HG03521 (cell line): ENCODE measurements around the gene OBSCN.

ENCODE experiments used
- ATAC-seq: cut with Tn5 transposase; IDR thresholded peaks from one replicate; pipeline ENCODE4 v1.9.1; 2021; ENCODE audit warnings: mild to moderate bottlenecking, moderate library complexity; ENCODE audit not compliant: unreplicated experiment

OBSCN gene

DNA sequence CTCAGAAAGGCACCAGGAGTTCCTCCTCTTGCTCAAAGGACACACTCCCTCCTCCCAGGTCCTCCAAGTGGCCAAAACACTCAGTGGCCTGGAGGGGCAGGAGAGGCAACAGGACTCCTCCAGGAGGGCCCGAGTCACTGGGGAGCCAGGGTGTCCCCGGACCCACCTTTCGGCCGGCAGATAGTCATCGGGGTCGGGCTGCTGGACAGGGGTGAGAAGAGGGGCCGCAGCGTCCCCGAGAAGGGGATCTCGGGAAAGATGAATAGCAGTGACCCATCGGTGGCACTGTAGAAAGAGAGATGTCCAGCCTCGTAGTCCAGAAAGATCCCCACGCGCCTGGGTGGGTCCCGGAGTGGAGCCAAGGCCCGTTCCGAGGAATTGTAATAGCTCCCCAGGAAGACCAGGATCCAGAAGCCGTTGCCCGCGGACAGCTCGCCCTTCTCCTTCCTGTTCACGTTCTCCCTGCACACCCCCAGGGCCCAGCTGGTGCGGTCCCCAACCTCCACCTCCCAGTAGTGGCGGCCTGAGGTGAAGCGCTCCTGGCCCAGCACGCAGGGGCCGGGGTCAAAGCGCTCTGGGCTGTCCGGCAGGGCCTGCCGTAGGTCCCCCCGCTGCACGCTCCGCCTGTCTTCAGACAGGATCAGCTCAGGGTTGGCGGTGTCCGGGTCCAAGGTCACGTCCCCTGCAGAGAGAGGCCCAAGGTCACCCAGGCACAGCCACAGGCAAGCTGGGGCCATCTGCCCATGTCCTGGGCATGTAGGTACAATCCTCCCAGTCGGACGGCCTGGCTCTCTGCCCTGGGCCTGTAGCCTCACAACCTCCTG is 186.9 kb downstream of the OBSCN start:
- no peak for ATAC-seq

DNA sequence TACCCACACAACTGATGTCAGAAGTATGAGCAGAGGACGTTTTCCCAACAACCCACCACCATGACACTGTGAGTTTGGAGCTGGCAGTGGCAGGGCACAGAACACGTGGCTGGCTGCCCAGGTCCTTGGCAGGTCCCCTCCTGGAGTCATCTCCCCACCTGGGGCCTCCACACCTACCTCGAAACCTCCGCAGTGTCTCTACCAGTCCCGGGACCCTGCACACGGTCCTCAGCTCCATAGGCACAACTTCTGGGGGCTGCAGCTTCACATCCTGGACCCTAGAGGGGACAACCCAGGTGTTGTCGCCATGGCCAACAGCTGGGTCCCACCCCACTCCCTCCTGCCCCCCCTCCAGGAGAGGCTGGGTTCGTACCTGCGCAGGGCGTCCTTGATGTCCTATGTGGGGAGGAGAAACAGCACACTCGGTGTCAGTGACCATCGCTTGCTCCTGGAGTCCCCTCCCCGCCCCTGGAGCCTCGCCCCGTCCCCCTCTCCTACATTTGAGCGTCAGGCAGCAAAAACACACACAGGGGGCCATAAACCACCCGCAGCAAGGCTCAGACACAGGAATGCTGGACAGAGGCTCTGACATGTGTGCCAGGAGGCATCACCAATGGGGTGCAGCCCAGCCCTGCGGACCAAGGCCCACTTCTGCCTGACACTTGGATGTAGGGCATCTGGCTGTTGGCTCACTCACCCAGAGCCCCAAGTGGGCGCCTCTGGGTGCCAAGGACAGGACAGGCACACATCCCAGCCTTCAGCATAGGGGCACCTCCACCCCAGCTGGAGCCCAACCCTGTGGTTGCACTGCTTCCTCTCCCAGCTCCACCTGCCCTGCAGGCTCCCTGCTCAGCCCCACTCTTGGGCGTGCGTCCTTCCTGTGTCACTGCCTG is 189.2 kb downstream of the OBSCN start:
- ATAC-seq, result no peak

DNA sequence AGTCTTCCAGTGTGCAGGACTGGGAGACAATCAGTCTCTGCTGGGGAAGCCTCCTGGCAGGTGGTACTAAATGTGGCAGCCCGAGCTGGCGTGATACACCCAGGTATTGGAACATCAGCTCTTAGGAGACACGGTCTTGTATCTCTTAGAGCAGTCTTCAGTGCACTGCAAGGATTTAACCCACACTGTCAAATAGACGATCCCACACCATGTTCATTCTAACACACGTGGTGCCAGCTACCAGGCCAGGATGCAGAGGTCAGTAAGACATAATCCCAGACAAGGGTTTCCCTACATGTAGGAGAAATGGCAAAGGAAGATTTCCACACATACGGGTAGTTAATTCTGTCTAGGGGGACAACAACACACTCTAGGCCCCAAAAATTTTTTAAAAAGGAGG is 190.1 kb downstream of the OBSCN start:
- no peak for ATAC-seq

DNA sequence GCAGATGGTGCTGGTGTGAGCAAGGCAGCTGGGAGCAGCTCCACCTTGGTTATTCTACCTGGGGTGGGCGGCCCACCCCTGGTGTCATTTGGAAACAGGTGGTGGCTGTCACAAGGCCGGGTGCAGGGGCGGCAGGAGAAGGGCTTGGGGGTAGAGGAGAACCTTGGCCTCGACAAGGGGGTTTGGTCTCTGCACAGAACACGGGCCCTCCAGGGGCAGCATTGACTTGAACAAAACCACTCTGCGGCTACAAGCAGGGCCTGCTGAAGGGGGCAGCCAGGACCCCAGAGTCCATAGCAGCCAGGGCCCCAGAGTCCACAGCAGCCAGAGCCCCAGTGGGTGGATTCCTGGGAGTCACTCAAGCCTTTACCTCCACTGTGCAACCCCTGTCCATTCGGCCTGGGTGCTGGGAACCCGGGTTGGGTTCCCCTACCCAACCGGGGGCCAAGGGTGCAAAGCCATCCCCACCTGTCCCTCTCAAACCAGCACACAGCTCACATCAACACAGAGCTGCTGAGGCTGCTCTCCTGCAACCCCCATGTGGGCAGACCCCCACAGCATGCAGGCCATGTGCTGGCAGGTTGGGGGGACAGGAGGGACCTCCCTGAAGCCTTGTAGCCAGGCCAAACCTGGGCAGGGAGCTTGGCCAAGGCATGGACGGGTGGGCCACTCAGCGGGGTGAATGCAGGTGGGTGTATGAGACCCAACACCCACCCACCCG is 191.1 kb downstream of the OBSCN start:
- no peak for ATAC-seq

DNA sequence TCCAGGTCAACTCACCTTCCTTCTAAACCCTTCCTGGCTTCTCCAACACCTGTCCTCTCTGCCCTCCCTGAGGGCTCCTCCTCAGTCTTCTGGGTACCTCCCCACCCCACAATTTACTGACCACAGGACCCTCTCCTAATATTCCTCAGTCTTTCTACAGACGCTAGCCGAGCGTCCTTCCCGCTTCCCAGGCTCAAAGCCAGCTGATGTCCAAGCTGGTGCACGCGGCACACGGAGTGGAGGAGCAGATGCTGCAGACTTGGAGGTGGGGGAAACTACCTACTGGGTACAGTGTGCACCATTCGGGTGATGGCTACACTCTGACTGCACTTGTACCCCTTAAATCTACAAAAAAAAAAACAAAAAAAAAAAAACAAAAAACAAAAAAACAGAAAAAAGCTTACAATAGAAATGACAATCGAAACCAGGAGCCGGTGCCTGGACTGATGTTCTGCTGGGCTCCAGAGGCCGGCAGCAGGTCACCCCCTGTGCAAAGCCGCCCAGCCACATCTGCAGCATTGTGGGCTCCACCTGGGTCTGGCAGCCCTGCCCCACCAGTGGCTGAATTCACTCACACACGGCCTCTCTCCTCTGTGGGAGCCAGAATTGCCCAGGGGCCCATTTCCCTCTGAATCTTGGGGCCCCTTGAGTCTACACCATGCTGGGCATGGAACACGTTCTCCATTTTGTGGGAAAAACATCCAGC is 191.8 kb downstream of the OBSCN start:
- ATAC-seq, result no peak

DNA sequence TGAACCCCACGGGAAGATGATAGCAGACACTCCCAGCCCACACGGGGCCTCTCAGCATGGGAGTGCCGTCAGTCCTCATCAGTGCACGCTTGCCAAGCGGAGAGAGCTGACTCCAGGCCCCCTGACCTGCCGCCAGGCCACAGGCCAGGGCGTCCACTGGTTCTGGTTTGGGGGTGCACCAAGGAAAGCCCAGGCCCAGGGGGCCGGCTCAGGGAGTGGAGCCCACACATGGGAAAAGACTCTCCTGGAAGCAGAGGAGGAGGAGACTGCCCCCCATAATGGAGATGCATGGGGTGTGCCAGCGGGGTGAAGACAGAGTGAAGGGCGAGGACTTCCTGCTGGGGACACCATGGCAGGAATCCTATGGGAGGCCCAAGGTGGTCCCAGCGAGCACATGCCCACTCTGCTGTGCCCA is 192.4 kb downstream of the OBSCN start:
- no peak for ATAC-seq

DNA sequence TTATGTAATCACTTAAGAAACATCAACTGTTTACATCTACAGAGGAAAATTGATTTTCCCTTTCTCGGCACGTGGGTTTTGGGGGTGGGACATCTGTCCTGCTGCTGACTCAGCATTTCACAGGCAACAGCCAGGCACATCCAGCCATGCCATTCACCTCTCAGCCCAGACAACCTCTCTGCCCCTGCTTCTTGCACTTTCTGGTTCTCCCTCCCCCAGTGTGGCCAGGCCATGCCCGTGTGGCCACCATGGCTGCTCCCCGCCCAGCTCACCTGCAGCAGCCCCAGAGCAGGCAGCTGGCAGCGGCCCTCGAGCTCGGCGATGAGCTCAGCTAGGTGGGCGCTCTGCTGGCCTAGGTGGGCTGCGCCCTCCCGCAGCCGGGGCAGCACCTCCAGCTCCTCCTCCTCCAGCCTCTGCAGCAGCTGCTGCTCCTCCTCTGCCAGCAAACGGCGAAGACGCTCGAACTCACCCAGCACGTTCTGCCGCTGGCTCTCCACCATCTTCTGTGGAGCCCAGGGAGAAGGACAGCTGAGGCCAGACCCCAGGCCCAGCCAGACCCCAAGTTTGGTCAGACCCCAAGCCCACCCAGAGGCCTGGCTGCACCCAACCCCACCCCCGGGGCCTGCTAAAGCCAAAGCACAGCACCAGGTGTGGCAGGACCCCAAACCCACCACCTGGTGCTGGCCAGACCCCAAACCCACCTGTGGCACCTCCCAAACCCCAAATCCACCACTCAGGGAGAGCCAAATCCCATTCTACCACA is 193.0 kb downstream of the OBSCN start:
- no peak for ATAC-seq

DNA sequence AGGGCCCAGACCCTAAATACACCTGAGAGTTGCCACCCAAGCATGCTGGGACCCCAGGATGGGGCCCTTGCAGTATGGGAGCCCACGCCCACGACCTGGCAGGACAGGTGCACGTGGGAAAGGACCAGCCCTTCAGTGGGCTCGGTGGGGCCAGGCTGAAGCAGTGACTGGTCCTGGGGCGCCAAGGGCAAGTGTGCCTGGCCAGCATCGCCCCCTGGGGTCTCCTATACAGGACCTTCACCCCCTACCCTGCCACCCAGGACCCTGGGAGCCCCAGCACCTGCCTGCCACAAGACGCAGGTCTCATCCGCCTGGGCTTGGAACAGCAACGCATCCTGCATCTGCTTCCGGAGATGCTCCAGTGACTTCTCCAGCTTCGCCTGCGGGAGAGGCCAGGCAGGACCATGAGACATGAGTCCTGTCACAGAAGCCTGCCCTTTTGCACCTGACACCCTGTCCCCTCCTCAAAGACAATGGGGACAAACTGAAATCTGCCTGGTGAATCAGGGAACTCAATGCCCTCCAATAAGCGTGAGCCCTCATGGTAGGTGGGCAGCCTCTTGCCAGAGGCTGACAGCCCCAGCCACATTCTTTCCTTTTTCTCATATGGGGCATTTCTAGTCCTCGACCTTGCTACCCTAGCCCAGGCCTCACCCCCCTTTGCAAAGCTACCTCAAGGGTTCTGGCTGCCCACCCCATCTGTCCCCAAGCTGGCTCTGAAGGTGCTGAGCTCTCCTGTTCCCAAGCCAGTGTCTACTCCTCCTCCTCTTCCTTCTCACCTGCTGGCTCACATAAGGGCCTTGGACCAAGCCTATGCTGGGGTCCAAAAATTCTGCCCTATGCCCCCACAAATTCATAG is 194.2 kb downstream of the OBSCN start:
- ATAC-seq, result no peak

DNA sequence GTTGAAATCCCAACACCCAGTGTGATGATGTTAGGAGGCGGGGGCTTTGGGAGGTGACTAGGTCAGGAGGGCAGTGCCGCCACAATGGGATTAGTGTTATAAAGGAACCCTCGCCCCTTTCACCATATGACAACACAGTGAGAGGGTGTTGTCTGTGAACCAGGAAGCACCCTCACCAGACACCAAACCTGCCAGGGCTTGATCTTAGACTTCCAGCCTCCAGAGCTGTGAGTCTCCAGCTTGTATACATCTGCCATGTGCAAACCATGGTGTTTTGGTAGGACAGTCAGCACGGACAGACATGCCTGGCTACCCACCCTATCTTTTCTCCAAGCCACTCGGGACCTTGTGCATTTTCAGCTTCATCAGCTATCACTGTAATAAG is 194.8 kb downstream of the OBSCN start:
- ATAC-seq, result no peak

DNA sequence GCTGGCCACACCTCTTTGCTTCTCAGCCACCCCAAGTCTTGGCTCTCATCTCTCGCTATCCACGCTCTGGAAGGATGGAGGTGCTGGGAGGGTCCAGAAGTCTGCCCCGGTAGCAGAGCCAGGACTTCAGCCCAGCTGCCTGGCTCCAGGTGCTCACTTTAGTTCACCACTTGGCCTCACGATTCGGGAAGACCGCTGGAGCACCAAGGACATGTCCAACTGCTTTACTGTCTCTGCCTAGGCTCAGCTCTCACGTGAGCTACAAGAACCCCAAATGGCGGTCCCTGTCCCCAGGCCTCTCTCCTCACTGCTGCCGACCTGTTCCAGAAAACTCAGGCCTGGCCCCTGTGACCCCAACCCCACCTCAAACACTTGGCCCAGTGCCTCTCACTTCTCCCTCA is 195.4 kb downstream of the OBSCN start:
- no peak for ATAC-seq

DNA sequence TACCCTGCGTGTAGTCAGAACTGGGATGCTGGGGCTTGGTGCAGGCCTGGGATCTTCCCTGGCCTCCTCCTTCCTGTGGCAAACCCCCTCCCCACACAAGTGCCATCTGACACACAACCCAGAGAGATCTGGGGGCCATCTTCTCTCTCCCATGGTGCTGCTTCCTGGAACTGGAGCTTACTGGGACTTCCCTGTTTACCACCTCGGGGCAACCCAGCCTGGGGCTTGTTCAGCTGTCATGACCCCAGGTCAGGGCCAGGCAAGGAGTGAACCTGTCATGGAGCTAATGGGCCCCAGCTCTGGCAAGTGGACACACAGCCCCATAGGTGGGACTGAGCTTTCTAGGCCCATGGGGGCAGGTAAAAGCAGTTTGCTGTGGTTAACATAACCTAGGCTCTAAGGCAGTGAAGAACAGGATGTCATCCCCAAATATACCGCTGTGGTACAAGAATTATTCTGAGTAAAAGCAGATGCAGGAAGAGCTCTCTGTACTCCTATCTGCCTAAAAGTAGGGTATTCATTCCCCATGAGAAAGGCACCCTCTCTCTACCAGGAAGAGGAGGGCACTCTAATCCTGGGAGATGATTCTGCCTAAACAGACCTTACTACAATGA is 196.4 kb downstream of the OBSCN start:
- no peak for ATAC-seq

DNA sequence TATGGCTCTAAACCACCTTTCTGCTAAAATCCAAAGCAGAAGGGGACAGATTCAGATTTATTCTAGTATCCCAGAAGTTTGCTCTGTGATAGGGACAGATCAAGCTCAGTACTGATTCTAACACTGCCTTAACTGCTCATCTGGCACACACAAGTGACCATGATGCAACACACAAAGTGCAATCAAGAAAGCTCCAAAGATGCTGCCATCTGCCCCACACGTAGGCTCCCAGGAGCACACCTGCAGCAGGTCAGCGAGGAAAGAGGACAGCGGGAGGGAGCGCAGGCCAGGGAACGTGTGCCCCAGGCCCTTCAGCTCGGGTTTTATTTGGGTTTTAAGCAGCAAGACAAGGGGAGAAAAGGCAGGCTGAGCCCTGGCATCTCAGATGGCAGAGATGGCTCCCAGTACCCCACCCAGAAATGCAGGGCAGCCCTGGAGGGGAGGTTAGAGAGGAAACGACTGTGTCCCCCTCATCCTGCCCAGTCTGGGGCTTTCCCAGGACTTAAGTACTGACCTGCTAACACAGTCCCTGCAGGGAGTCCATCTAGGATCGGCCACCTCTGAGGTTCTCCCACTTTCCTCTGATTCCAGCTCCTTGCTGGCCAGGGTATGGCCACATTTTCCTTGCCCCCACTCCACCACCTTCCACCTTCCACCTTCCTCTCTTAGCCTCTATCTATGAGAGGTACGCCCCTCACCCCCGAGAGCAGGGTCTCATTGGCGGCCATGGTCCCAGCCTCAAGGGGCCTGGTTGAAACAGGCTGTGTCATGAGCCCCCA is 197.5 kb downstream of the OBSCN start:
- ATAC-seq, result no peak

DNA sequence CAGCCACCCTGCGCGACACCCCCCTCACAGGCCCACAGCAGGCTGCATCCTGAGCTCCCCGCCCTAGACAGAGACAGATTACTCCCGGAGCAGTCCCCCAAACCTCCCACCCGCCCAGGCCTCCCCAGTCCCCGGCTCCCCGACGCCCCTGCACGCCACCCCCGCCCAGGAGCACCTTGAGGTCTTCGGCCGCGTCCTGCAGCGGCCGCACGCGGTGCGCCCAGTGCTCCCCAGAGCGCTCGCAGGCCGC is 198.1 kb downstream of the OBSCN start:
- no peak for ATAC-seq

DNA sequence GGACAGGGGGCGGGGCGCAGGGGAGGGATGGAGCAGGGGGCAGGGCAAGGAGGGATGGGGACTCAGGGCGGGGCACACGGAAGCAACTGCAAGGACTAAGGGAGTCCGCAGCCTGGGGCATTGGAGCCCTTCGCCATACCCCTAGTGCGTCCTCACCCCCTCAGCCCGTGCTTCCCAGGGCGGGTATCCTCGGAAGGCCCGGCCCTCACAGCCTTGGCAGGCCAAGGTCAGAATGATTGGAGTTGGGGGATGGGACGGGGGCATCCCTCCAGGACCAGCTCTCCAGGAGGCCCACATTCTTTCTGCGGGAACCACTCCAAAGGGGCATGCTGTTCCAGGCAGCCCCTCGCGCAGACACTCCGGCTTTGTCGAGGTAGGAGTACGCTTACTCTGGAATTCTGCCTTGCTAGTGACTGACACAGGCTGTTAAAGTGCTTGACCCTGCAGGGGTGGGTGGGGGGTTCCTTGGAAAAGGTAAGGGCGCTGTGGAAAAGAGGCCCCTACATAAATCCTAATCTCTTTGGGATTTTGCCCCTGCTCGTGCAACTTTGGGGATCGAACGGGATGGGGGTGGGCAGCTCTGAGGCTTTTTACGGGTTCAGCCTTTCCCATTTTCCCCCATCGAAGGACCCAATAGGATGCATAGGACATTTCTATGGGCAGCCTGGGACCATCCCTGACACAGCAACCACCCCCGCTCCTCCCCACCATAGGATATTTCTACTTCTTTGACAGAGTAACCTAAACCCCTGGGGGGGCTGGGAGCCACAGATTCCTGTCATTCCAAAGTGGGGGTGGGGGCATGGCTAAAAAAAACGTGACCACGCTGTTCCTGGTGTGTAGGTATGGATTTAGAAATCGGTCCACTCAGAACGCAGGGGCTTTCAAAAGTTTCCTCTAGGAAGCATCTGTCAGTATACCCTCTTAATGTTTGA is 199.5 kb downstream of the OBSCN start:
- ATAC-seq, result no peak

DNA sequence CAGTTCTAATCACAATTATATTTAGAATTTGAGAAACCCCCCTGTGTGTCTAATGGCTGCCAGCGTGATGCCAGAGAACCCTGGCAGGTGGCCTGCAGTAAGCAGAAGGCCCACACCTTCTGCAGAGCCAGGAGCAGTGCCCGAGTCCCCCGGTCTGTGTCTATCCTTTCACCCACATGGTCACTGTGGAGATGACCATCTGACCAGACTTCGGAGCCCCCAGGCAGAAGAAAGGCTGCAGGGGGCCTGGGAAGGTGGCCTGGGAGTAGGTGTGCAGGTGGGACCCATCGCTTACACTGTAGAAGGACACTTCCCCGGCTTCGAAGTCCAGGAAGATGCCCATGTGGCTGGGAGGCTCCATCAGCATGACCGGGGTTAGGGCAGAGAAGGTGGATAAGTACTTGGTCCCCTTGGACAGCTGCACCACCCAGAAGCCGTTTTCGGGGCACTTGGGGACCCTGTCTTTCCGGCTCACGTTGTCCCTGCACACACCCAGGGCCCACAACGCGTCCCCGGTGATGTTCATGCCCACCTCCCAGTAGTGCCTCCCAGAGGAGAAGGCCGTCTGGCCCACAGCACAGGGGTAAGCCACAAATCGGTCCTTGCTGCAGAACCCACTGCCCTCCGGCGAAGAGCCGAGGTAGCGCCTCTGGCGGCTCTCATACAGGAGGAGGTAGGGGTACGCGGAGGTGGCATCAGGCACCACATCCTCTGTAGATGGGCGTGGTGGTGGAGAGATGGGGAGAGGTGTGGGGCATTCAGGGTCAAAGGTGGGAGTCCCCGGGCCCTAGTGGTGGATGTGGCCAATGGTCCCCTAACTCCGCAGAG is 200.4 kb downstream of the OBSCN start:
- ATAC-seq, result no peak
